Activated CD8-positive, alpha-beta T cell treated with anti-CD3 and anti-CD28 coated beads, Interleukin-2, amount 10 ng/mL, durations not matched to agents 7 days and 5 days (primary cell): ENCODE measurements around the gene LSM4. TPM values are rescaled to one million over a fixed set of nuclear protein-coding genes. Genes with fewer than 3 reads are reported as not detected.
"Not testable (repeated sequence)": the region's sequence is repeated elsewhere in the genome, so short reads cannot be mapped to it uniquely, and the experiment has no call there.

ENCODE experiments used
- ATAC-seq: fragments of 150-1000 bp; cut with Tn5 transposase; one replicate; pipeline ENCODE4 v1.10.0; 2021; ENCODE audit warnings: moderate library complexity
- CTCF ChIA-PET: fragments of 350-600 bp; sonication (Branson Sonifier 250); formaldehyde crosslinking; loops from one replicate; lab custom pipeline; 2021; ENCODE audit warnings: antibody characterized with exemption; lab: Charles Lee
- POLR2A ChIA-PET: fragments of 350-600 bp; sonication (Branson Sonifier 250); formaldehyde crosslinking; loops from one replicate; lab custom pipeline; 2021; ENCODE audit warnings: antibody characterized with exemption; lab: Charles Lee
- DNase-seq: peaks from one replicate; pipeline ENCODE4 v3.0.0-alpha.2; 2020
- H3K27ac Mint-ChIP-seq: one replicate; pipeline ENCODE4 v1.8.0; 2021; ENCODE audit warnings: mild to moderate bottlenecking, mixed read lengths
- H3K27me3 Mint-ChIP-seq: one replicate; pipeline ENCODE4 v1.8.0; 2021; ENCODE audit warnings: low read depth, mixed read lengths
- H3K36me3 Mint-ChIP-seq: one replicate; pipeline ENCODE4 v1.8.0; 2021; ENCODE audit warnings: low read depth, mixed read lengths
- H3K4me1 Mint-ChIP-seq: one replicate; pipeline ENCODE4 v1.8.0; 2021; ENCODE audit warnings: low read depth, mixed read lengths
- H3K4me3 Mint-ChIP-seq: one replicate; pipeline ENCODE4 v1.8.0; 2021; ENCODE audit warnings: mild to moderate bottlenecking, mixed read lengths
- H3K9me3 Mint-ChIP-seq: one replicate; pipeline ENCODE4 v1.8.0; 2022; ENCODE audit warnings: mixed read lengths; ENCODE audit not compliant: insufficient read depth
- total RNA-seq, 2 experiments: library from RNA; stranded (reverse); gene quantifications; one replicate each; pipeline ENCODE4 v1.2.3, GENCODE V29; 2021

Gene LSM4
- total RNA-seq = 100 to 1,000 TPM; 199 to 215 TPM

DNA sequence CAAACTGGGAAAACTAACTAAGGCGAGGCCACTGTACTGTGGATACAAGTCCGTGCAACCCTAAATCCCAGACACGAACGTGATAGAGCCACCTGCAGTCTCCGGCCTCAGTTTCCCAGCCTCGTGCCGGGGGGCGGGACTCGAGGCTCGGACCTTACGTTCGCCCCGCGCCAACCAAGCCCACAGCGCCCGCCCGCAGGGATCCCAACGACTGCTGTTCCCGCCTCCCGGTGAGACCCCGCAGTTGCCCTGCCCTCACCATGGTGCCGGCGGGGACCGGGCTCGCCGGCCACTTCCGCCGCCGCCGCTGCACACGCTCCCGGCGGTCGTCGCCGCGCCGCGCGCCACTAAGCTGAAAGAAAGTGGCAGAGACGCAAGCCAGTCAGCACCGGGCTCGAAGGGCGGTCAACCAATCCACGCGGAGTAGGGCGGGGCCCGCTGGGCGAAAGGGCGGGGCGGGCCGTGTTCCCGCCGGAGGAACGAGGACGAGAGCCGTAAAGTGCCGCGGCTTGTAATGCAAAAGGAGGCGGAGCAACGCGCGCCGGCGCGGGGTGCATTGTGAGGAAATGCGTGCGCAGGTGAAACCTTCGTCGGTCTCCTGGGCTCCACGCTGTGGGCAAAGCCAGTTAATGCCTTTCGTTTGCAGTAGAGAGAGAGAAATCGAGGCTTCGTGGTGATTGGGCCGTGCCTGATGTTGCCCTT is at the start of gene LSM4:
Gene LSM4, minus strand, starts transcription at position 318 of the 702 bp plus-strand sequence. Its CDS starts 56 bp downstream, at position 262.
- DNase-seq = peak; percentile 100
- Mint-ChIP-seq H3K4me3 (peak within 1 kb of the TSS; percentile 92), H3K4me1 (peaks cover 56% of the 10 kb centered on the region), H3K9me3 (no peaks in the 10 kb centered on the region), H3K36me3 (peaks cover 35% of the 10 kb centered on the region), H3K27ac (peak within 1 kb of the TSS; percentile 93), H3K27me3 (no peaks in the 10 kb centered on the region)
- peak; percentile 95 for ATAC-seq
- ChIA-PET CTCF (interaction anchor here (0.6 to 13.8 kb wide), 19 partner anchors 9 to 210 kb away, joined by 3 to 464 read pairs (median 5); partner anchors contain the start of genes IQCN and JUND), POLR2A (interaction anchor here (0.6 to 17.3 kb wide), 17 partner anchors 9 to 234 kb away, joined by 3 to 647 read pairs (median 5); partner anchors contain the start of genes IQCN, JUND, KXD1 and MPV17L2)

DNA sequence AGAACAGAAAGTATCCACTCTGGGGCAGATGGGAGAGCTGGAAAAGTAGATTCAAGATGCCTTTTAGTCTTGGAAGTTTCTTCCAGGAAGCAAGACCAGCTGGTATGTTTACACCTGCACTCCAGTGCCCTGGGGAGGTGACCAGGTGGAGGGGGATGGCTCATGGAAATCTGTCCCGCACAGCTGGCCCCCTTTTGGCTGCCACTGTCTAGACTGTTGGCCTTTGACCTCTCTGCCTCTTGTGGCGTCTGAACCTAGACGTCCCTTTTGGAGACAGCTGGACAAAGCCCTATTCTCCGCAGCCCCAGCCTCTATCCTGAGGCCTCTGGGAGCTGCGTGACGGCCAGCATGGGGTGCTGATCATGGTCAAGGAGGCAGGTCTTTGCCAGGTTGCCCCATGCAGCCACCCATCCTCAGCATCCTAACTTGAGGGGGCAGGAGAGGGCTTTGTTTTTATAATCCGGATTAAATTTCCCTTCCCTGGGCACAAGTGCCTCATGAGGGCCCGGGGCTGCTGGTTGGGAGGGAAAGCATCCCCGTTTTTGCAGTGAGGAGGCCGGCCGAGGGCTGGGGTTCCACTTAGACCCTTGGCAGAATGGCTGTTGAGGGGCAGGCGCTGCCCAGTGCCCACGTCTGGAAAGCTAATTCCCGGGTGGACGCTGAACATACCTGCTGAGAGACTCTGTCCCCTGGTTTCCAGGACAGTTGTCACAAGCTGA is 45.8 kb upstream of the LSM4 start:
- ATAC-seq = no peak
- peaks cover 21% of the 10 kb centered on the region for H3K4me1 Mint-ChIP-seq
- H3K36me3 Mint-ChIP-seq = peaks cover 21% of the 10 kb centered on the region
- CTCF ChIA-PET = interaction anchor here (1.3 kb wide), 1 partner anchor 19 kb away, joined by 3 read pairs; no protein-coding TSS in a partner anchor
- DNase-seq = no peak
- no peak overlapping the region for H3K4me3 Mint-ChIP-seq
- POLR2A ChIA-PET = no interaction called here
- no peaks in the 10 kb centered on the region for H3K9me3 Mint-ChIP-seq
- H3K27ac Mint-ChIP-seq = no peak overlapping the region
- no peaks in the 10 kb centered on the region for H3K27me3 Mint-ChIP-seq

DNA sequence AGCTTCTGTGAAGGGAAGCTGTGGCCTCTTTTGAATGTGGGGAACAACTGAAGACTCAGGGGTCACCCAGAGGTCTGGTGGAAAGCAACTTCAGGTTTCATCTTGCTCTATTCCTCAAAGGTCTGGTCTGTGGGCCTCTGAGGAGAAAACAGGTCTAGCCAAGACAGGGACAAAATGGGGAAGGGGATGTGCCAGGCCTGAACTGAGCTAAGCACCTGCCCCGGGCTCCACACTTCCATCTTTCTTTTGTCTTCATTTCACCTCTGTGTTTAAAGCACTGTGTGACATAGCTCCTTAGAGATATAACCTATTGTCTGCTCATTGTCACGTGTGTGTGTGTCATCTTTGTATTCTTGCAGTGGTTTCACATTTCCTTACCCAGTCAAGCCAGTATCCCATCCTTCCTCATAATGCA is 43.2 kb upstream of the LSM4 start:
- Mint-ChIP-seq H3K4me3 (no peak overlapping the region), H3K4me1 (peaks cover 18% of the 10 kb centered on the region), H3K27me3 (no peaks in the 10 kb centered on the region), H3K27ac (peak overlapping the region; percentile 55), H3K9me3 (no peaks in the 10 kb centered on the region), H3K36me3 (peaks cover 34% of the 10 kb centered on the region)
- ChIA-PET CTCF (interaction anchor here (0.7 to 1.3 kb wide), 4 partner anchors 16 to 88 kb away, joined by 3 to 6 read pairs (median 6); no protein-coding TSS in a partner anchor), POLR2A (no interaction called here)
- no peak for ATAC-seq
- no peak for DNase-seq

DNA sequence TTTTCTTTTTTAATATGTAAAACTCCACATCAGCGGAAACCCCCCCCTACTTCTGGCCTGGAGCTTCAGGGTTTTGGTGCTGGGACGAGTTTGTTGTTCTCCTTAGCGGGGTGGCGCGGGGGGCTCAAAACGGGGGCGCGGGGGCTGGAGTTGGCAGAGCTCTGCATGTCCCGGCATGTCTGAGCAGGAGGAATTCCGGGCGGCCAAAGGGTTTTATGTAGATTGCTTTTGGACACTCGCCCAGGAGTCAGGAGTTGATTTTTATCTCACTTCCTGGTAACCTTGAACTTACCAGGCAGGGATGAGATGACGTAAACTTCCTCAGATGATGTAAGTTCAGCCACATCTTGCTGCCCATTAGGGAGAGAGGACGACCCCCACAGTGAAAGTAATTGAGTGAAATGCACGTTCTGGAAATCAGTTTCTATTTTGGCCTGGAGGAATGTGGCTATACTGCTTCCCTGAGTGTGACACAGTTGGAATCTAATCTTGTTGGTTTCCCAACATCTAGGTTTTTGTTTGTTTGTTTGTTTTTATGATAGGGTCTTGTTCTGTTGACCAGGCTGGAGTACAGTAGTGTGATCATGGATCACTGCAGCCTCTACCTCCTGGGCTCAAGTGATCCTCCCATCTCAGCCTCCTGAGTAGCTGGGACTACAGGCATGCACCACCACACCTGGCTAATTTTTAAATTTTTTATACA is 42.1 kb upstream of the LSM4 start:
- DNase-seq (no peak), ATAC-seq (no peak)
- Mint-ChIP-seq H3K27me3 (no peaks in the 10 kb centered on the region), H3K9me3 (no peaks in the 10 kb centered on the region), H3K4me1 (peaks cover 18% of the 10 kb centered on the region), H3K36me3 (peaks cover 34% of the 10 kb centered on the region), H3K4me3 (no peak overlapping the region), H3K27ac (peak overlapping the region; percentile 71)
- ChIA-PET CTCF (interaction anchor here (0.9 to 1.3 kb wide), 3 partner anchors 15 to 86 kb away, joined by 3 to 5 read pairs (median 3); no protein-coding TSS in a partner anchor), POLR2A (no interaction called here)

DNA sequence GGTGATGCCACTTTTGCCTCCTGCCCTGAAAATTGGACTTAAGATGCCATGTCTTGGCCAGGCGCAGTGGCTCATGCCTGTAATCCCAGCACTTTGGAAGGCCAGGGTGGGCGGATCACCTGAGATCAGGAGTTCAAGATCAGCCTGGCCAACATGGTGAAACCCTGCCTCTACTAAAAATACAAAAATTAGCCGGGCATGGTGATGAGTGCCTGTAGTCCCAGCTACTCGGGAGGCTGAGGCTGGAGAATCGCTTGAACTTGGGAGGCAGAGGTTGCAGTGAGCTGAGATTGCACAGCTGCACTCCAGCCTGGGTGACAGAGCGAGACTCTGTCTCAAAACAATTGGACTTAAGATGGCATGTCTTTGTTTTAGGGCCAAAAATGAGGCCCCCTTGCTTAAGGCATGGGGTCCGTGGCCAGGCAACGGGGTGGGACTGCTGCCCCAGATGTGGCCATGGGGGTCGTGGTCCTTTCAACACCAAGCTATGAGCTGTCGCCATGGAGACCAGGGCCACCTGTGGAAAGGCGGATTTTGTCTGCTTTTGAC is 41.5 kb upstream of the LSM4 start:
- DNase-seq, H3K4me3 Mint-ChIP-seq, POLR2A ChIA-PET, ATAC-seq, H3K9me3 Mint-ChIP-seq, H3K27me3 Mint-ChIP-seq: not testable (repeated sequence)
- peaks cover 39% of the 10 kb centered on the region for H3K36me3 Mint-ChIP-seq
- H3K27ac Mint-ChIP-seq = peak overlapping the region; percentile 71
- H3K4me1 Mint-ChIP-seq = peaks cover 18% of the 10 kb centered on the region
- CTCF ChIA-PET = interaction anchor here (0.9 kb wide), 2 partner anchors 25 to 85 kb away, joined by 3 read pairs; no protein-coding TSS in a partner anchor

DNA sequence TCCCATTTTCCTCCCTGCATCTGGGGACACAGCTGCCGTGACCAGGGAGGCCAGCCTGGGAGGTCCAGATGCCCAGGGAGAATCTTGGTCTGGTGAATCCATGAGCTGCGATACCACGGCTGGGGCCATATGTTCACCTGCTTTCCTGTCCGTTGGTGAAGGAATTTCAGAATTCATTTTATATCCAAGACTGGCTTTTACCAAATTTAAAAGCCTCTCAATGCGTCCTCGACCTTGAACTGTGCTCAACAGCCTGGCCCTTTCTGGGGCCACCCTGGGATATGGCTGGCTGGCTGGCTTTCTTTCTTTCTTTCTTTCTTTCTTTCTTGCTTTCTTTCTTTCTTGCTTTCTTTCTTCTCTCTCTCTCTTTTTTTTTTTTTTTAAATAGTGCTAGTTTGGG is 40.9 kb upstream of the LSM4 start:
- no peak for ATAC-seq
- Mint-ChIP-seq H3K27ac (no peak overlapping the region), H3K9me3 (no peaks in the 10 kb centered on the region), H3K4me1 (peaks cover 18% of the 10 kb centered on the region), H3K36me3 (peaks cover 43% of the 10 kb centered on the region), H3K4me3 (no peak overlapping the region), H3K27me3 (no peaks in the 10 kb centered on the region)
- CTCF ChIA-PET = interaction anchor here (1.0 kb wide), 1 partner anchor 24 kb away, joined by 3 read pairs; no protein-coding TSS in a partner anchor
- DNase-seq = no peak
- POLR2A ChIA-PET = no interaction called here

DNA sequence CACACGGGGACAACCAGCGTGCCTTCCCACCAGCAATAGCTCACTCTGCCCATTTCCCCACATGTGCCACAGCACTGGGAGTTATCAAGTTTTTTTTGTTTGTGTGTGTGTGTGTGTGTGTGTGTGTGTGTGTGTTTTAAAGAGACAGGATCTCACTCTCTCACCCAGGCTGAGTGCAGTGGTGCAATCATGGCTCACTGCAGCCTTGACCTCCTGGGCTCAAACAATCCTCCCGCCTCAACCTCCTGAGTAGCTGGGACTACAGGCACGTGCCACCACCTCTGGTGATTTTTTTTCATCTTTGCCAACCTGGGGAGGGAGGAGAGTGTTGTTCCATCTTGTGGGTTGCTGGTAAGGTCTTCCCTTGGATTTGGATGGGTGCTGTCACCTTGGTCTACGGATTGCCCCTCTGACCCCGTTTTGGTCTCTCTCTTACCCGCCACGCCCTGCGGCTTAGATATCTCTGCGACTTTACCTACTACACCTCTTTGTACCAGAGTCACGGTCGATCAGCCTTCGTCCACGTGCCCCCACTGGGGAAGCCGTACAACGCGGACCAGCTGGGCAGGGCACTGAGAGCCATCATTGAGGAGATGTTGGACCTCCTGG is 40.2 kb upstream of the LSM4 start:
- ATAC-seq = no peak
- peaks cover 48% of the 10 kb centered on the region for H3K36me3 Mint-ChIP-seq
- H3K4me1 Mint-ChIP-seq = peaks cover 18% of the 10 kb centered on the region
- ChIA-PET POLR2A (no interaction called here), CTCF (interaction anchor here (1.0 kb wide), 2 partner anchors 25 to 84 kb away, joined by 3 read pairs; no protein-coding TSS in a partner anchor)
- H3K27ac Mint-ChIP-seq = no peak overlapping the region
- no peak for DNase-seq
- H3K27me3 Mint-ChIP-seq = no peaks in the 10 kb centered on the region
- no peaks in the 10 kb centered on the region for H3K9me3 Mint-ChIP-seq
- no peak overlapping the region for H3K4me3 Mint-ChIP-seq

DNA sequence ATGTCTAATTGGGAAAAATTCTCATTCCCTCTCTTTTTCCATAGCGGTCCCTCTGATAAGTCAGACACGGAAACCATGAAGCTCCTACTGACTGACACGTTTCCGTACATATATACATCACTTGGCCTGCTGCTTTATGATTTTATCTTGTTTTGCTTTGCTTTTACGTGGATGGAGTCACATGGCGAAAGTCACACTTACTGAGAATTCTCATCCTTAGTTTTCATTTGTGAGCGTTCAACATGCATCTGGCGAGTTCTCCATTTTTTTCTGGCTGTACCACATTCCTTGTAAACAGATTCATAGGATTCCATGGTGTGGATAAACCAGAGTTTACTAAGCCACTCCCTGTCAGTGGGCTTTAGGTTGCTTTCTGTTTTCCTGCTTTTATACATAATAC is 38.8 kb upstream of the LSM4 start:
- H3K27ac Mint-ChIP-seq = no peak overlapping the region
- ATAC-seq (no peak), DNase-seq (no peak)
- peaks cover 59% of the 10 kb centered on the region for H3K36me3 Mint-ChIP-seq
- POLR2A ChIA-PET = no interaction called here
- H3K4me3 Mint-ChIP-seq = no peak overlapping the region
- no peaks in the 10 kb centered on the region for H3K27me3 Mint-ChIP-seq
- CTCF ChIA-PET = no interaction called here
- H3K9me3 Mint-ChIP-seq = no peaks in the 10 kb centered on the region
- H3K4me1 Mint-ChIP-seq = peaks cover 18% of the 10 kb centered on the region

DNA sequence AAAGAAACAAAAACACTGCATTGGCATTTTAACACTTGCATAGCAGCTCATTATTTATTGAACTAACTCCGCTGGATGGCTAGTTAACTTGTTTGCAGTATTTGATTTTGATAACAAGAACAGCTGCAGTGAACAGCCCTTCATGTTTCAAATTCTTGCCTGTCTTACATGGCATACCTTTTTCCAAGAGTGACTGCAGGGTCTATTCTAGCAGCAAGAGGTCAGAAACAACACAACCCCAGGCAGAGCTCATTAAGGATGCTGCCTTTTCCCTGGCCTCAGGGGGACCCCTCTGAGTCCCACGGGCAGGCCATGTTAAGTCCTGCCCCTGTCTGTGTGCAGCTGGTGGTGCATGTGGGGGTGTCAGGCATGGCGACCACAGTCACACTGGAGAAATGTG is 34.2 kb upstream of the LSM4 start:
- Mint-ChIP-seq H3K36me3 (peaks cover 39% of the 10 kb centered on the region), H3K4me1 (no peaks in the 10 kb centered on the region), H3K4me3 (no peak overlapping the region), H3K27ac (no peak overlapping the region), H3K9me3 (no peaks in the 10 kb centered on the region), H3K27me3 (no peaks in the 10 kb centered on the region)
- ATAC-seq (no peak), DNase-seq (no peak)
- ChIA-PET CTCF (no interaction called here), POLR2A (no interaction called here)

DNA sequence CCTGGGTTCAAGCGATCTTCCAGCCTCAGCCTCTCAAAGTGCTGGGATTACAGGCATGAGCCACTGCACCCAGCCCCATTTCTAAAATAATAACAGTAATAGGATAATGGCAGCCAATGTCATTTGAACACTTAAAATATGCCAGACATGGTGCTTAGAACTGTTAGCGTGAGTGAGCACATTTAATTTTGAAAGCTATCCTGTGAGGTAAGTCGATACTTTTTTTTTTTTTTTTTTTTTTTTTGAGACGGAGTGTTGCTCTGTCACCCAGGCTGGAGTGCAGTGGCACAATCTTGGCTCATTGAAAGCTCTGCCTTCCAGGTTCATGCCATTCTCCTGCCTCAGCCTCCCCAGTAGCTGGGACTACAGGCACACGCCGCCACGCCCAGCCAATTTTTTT is 31.9 kb upstream of the LSM4 start:
- H3K27ac Mint-ChIP-seq, H3K4me1 Mint-ChIP-seq, DNase-seq, H3K27me3 Mint-ChIP-seq, H3K9me3 Mint-ChIP-seq, ATAC-seq, H3K4me3 Mint-ChIP-seq, POLR2A ChIA-PET: not testable (repeated sequence)
- CTCF ChIA-PET = interaction anchor here (0.7 to 1.6 kb wide), 2 partner anchors 33 to 76 kb away, joined by 3 to 5 read pairs; no protein-coding TSS in a partner anchor
- peaks cover 36% of the 10 kb centered on the region for H3K36me3 Mint-ChIP-seq
